Upper lobe of left lung (tissue), 4 donors: ENCODE results near the gene ANK3.

Source experiments
- CTCF ChIP-seq, 6 experiments: fragments of 450-650 bp in 4 of 6; fragments of 200-600 bp in 2 of 6; sonication (generic) in 2 of 6; IDR thresholded peaks; one replicate each; pipeline ENCODE4 v1.5.1; 2016 to 2019; ENCODE audit warnings: antibody characterized with exemption in 6 of 6
- POLR2A ChIP-seq, 4 donors: fragments of 450-650 bp; IDR thresholded peaks; one replicate each; pipeline ENCODE4 v1.5.1; 2016 to 2017; ENCODE audit warnings: antibody characterized with exemption in 4 of 4, mild to moderate bottlenecking in 2 of 4
- POLR2AphosphoS5 ChIP-seq, 2 donors: sonication (generic); formaldehyde crosslinking; IDR thresholded peaks; one replicate each; pipeline ENCODE4 v1.5.1; 2017; ENCODE audit warnings: antibody characterized with exemption in 2 of 2

DNA sequence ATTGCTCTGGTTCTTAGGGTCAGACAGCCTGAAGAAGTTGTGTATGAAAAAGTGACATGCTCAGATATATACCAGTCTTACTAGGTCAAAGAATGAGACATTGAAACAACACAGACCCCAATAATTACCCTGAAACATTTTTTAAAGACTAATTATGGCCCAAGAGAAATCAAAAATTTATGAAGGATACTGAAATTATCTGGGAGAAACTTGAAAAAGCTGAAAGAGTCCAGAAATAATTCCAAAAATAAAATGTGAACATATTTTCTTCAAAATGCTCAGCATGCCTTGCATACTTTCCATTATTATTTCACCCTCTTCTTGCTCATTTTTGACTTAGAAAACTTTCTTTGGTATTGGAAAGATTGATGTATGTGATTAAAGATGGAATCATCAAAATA, 284.4 kb downstream of the ANK3 start:
- no peak for TF ChIP-seq POLR2A (IDR thresholded peaks at IDR 0.05)
- TF ChIP-seq CTCF (IDR thresholded peaks at IDR 0.05): no peak
- TF ChIP-seq POLR2AphosphoS5 (IDR thresholded peaks at IDR 0.05): no peak
